M059J (cell line): ENCODE measurements around the gene COL27A1. TPM values are rescaled to one million over a fixed set of nuclear protein-coding genes. Genes with fewer than 3 reads are reported as not detected.

Experiments used
- DNase-seq: peaks from one replicate; pipeline ENCODE4 v3.0.0-alpha.2; 2012; ENCODE audit warnings: low read depth
- total RNA-seq: library from RNA; depleted of rRNA; stranded (reverse); fragments of >200 nt; shearing (Covaris generic); gene quantifications from 2 replicates; pipeline ENCODE4 v1.2.3, GENCODE V29; 2014

Gene COL27A1
- total RNA-seq, 1 experiment from 2014 or later, result 2.0 TPM

- DNase-seq, result no peak
Observed at GRCh38 chr9:114227288-114228015, 72.1 kb downstream of the COL27A1 start.

GRCh38 chr9:114228016-114228808 is 72.9 kb downstream of the COL27A1 start:
- DNase-seq, result no peak

GRCh38 chr9:114229295-114229694 is 74.0 kb downstream of the COL27A1 start:
- DNase-seq, result no peak

- DNase-seq, result no peak
Observed at GRCh38 chr9:114230068-114230467, 74.7 kb downstream of the COL27A1 start.

GRCh38 chr9:114231273-114231672 is 75.9 kb downstream of the COL27A1 start:
- no peak for DNase-seq

GRCh38 chr9:114231719-114232449 is 76.5 kb downstream of the COL27A1 start:
- DNase-seq, result no peak

- DNase-seq, result no peak
Observed at GRCh38 chr9:114233491-114234185, 78.3 kb downstream of the COL27A1 start.

GRCh38 chr9:114235033-114235661 is 79.8 kb downstream of the COL27A1 start:
- no peak for DNase-seq

GRCh38 chr9:114236391-114237138 is 81.2 kb downstream of the COL27A1 start:
- DNase-seq, result no peak

- no peak for DNase-seq
Observed at GRCh38 chr9:114237247-114237646, 81.9 kb downstream of the COL27A1 start.

GRCh38 chr9:114237781-114238180 is 82.4 kb downstream of the COL27A1 start:
- DNase-seq, result peak; percentile 61

- no peak for DNase-seq
Observed at GRCh38 chr9:114238472-114238871, 83.1 kb downstream of the COL27A1 start.

- peak; percentile 20 for DNase-seq
Observed at GRCh38 chr9:114238891-114239875, 83.8 kb downstream of the COL27A1 start.

GRCh38 chr9:114240216-114240615 is 84.9 kb downstream of the COL27A1 start:
- DNase-seq, result no peak

GRCh38 chr9:114240647-114241558 is 85.6 kb downstream of the COL27A1 start:
- DNase-seq, result no peak

- DNase-seq, result no peak
Observed at GRCh38 chr9:114242837-114243236, 87.5 kb downstream of the COL27A1 start.

- DNase-seq, result no peak
Observed at GRCh38 chr9:114243240-114243639, 87.9 kb downstream of the COL27A1 start.

- DNase-seq, result no peak
Observed at GRCh38 chr9:114244570-114244969, 89.2 kb downstream of the COL27A1 start.
